ENCODE measurements around the gene SMURF1.

SMURF1 gene

DNA sequence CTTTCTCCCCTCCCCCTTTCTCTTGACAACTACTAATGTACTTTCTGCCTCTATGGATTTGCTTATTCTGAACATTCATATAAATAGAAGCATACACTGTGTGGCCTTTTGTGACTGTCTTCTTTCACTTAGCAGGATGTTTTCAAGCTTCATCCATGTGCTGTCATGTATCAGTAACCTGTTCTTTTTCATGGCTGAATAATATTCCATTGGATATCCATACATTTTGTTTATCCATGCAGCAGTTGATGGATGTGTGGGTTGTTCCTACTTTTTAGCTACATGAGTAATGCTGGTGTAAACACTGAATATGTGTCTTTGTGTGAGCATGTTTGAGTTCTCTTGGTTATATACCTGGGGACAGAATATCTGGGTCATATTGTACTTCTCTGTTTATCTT, 158.0 kb downstream of the SMURF1 start:
- H3K27ac Mint-ChIP-seq, result no peak overlapping the region
- ATAC-seq (replicated peaks) (no peak), DNase-seq (no peak)
- H3K27me3 Mint-ChIP-seq, result no peaks in the 10 kb centered on the region
- peaks cover 85% of the 10 kb centered on the region for H3K36me3 Mint-ChIP-seq (ENCODE audit: insufficient read depth)
- peaks cover 7 to 25% of the 10 kb centered on the region in 2 donors for H3K4me1 Mint-ChIP-seq (ENCODE audit: low read depth in 2 of 2)
- no peak overlapping the region for H3K4me3 Mint-ChIP-seq
- H3K9me3 Mint-ChIP-seq, result peaks cover 2 to 8% of the 10 kb centered on the region in 2 donors

DNA sequence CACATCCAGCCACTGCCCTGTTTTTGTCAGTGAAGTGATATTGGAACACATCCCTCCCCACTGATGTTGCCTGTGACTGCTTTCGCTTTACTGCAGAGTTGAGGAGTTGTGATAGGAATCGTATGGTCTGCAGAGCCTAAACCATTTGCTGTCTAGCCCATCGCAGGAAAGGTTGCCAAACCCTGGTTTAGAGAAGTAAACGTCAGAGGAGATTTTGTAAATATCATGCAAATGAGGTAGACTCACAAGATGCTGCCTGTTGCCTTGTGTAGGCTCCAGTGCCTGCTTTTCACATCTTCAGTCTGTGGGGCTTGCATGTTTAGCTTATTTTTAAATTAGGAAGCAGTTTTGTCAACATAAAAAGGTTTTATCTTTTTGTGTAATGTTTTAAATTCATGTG, 158.5 kb downstream of the SMURF1 start:
- no peak overlapping the region for H3K4me3 Mint-ChIP-seq
- H3K36me3 Mint-ChIP-seq (ENCODE audit: insufficient read depth), result peaks cover 86% of the 10 kb centered on the region
- peaks cover 7 to 25% of the 10 kb centered on the region in 2 donors for H3K4me1 Mint-ChIP-seq (ENCODE audit: low read depth in 2 of 2)
- no peak for ATAC-seq (replicated peaks)
- DNase-seq, result no peak
- peaks cover 2 to 8% of the 10 kb centered on the region in 2 donors for H3K9me3 Mint-ChIP-seq
- no peak overlapping the region for H3K27ac Mint-ChIP-seq
- H3K27me3 Mint-ChIP-seq, result no peaks in the 10 kb centered on the region

DNA sequence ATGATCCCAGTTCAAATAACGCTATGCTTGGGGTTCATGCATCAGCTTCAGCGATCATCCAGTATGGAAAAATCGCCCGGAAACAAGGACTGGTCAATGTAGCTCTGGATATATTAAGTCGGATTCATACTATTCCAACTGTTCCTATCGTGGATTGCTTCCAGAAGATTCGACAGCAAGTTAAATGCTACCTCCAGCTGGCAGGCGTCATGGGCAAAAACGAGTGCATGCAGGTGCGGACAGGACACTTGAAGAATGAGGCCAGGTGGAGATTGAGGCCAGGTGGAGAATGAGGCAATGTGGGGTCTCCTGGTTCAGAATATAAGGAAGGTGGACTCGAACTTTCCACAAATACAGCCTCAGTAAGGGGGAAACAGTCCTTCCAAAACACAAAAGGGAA, 159.8 kb downstream of the SMURF1 start:
- no peak for DNase-seq
- H3K9me3 Mint-ChIP-seq, result peaks cover 2 to 8% of the 10 kb centered on the region in 2 donors
- H3K27me3 Mint-ChIP-seq, result no peaks in the 10 kb centered on the region
- no peak for ATAC-seq (replicated peaks)
- H3K4me1 Mint-ChIP-seq (ENCODE audit: low read depth in 2 of 2), result peaks cover 3 to 21% of the 10 kb centered on the region in 2 donors
- no peak overlapping the region for H3K4me3 Mint-ChIP-seq
- H3K27ac Mint-ChIP-seq, result no peak overlapping the region
- H3K36me3 Mint-ChIP-seq (ENCODE audit: insufficient read depth), result peaks cover 85% of the 10 kb centered on the region

DNA sequence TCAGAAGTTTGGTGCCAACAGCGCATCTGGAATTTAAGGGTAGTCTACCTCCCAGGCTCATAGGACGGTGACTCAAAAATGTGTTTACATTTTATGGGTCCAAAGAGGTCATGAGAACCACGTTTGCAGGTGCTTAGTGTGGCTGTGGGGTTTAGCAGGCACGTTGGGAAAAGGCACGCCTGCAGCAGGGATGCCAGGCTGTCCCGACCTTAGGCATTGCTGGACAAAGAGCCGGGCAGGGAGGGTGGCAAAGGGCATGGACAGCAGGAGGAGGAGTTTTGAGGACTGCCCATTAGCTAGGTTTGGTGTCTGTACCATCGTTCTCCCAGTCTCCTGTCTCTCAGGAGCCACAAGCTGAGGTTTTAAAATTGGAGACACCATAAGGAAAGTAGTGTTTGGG, 161.2 kb downstream of the SMURF1 start:
- Mint-ChIP-seq H3K4me1 (ENCODE audit: low read depth in 2 of 2) (peaks cover 2 to 8% of the 10 kb centered on the region in 2 donors), H3K27ac (no peak overlapping the region), H3K36me3 (ENCODE audit: insufficient read depth) (peaks cover 86% of the 10 kb centered on the region), H3K9me3 (peaks cover 2 to 8% of the 10 kb centered on the region in 2 donors), H3K4me3 (no peak overlapping the region), H3K27me3 (no peaks in the 10 kb centered on the region)
- DNase-seq (no peak), ATAC-seq (replicated peaks) (no peak)

- DNase-seq (no peak), ATAC-seq (replicated peaks) (no peak)
- Mint-ChIP-seq H3K36me3 (ENCODE audit: insufficient read depth) (peaks cover 87% of the 10 kb centered on the region), H3K27ac (peak overlapping the region; percentile 20 to 44), H3K9me3 (peaks cover 2 to 8% of the 10 kb centered on the region in 2 donors), H3K4me3 (no peak overlapping the region), H3K4me1 (ENCODE audit: low read depth in 2 of 2) (no peaks in the 10 kb centered on the region), H3K27me3 (no peaks in the 10 kb centered on the region)
Observed at GRCh38 chr7:98981701-98982100, 162.2 kb downstream of the SMURF1 start.

- Mint-ChIP-seq H3K9me3 (no peaks in the 10 kb centered on the region), H3K27me3 (no peaks in the 10 kb centered on the region), H3K4me1 (ENCODE audit: low read depth in 2 of 2) (no peaks in the 10 kb centered on the region), H3K36me3 (ENCODE audit: insufficient read depth) (peaks cover 90% of the 10 kb centered on the region), H3K4me3 (no peak overlapping the region), H3K27ac (no peak overlapping the region)
- ATAC-seq (replicated peaks) (no peak), DNase-seq (no peak)
Observed at GRCh38 chr7:98978672-98979071, 165.2 kb downstream of the SMURF1 start.
